T-helper 1 cell treated with Interleukin-12 subunit alpha and Interleukin-12 subunit beta and Interleukin-4 antibody, amounts not matched to agents 30 μg/mL and 1 μg/mL, for 36 hours (primary cell): ENCODE measurements around the gene MYRF.

ENCODE experiments used
- H3K27ac Mint-ChIP-seq: one replicate; pipeline ENCODE4 v1.8.0; 2021; ENCODE audit warnings: mild to moderate bottlenecking, mixed read lengths
- H3K27me3 Mint-ChIP-seq: one replicate; pipeline ENCODE4 v1.8.0; 2021; ENCODE audit warnings: low read depth, mixed read lengths
- H3K36me3 Mint-ChIP-seq: one replicate; pipeline ENCODE4 v1.8.0; 2021; ENCODE audit warnings: low read depth, mixed read lengths
- H3K4me1 Mint-ChIP-seq: one replicate; pipeline ENCODE4 v1.8.0; 2021; ENCODE audit warnings: low read depth, mixed read lengths
- H3K4me3 Mint-ChIP-seq: one replicate; pipeline ENCODE4 v1.8.0; 2021; ENCODE audit warnings: mild to moderate bottlenecking, moderate library complexity, mixed read lengths
- H3K9me3 Mint-ChIP-seq: one replicate; pipeline ENCODE4 v1.8.0; 2021; ENCODE audit warnings: mixed read lengths

Gene MYRF

GRCh38 chr11:61830237-61831105, 78.0 kb downstream of the MYRF start:
- H3K27ac Mint-ChIP-seq = peak overlapping the region; percentile 87
- H3K4me3 Mint-ChIP-seq = peak overlapping the region; percentile 85
- H3K4me1 Mint-ChIP-seq = peaks cover 57% of the 10 kb centered on the region
- H3K27me3 Mint-ChIP-seq = no peaks in the 10 kb centered on the region
- peaks cover 15% of the 10 kb centered on the region for H3K36me3 Mint-ChIP-seq
- H3K9me3 Mint-ChIP-seq = no peaks in the 10 kb centered on the region

- H3K27me3 Mint-ChIP-seq = no peaks in the 10 kb centered on the region
- H3K4me1 Mint-ChIP-seq = peaks cover 59% of the 10 kb centered on the region
- peak overlapping the region; percentile 98 for H3K27ac Mint-ChIP-seq
- H3K4me3 Mint-ChIP-seq = peak overlapping the region; percentile 75
- no peaks in the 10 kb centered on the region for H3K9me3 Mint-ChIP-seq
- H3K36me3 Mint-ChIP-seq = peaks cover 18% of the 10 kb centered on the region
Observed at GRCh38 chr11:61832207-61832606, 79.8 kb downstream of the MYRF start.

DNA sequence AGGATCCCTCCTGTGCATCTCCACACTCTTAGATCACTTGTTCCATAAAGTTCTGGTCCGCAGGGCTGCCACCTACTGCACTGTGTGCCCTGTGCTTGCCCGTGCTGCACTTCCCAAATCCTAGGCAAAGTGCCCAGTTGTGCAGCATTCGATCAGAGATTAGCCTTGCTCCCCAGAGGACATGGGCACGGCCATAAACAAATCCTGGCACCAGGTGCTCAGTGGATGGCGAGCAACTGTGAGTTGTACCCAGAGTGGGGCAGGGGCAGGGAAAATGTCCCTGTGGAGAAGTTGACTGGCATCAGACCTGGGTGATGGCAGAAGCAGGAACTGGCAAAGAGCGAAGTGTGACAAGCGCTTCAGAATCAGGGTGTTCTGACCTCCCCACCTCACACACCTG, 80.3 kb downstream of the MYRF start:
- Mint-ChIP-seq H3K4me1 (peaks cover 58% of the 10 kb centered on the region), H3K27ac (peak overlapping the region; percentile 98), H3K27me3 (no peaks in the 10 kb centered on the region), H3K4me3 (no peak overlapping the region), H3K36me3 (peaks cover 18% of the 10 kb centered on the region), H3K9me3 (no peaks in the 10 kb centered on the region)

GRCh38 chr11:61833471-61833870, 81.0 kb downstream of the MYRF start:
- Mint-ChIP-seq H3K27me3 (no peaks in the 10 kb centered on the region), H3K4me3 (peak overlapping the region; percentile 84), H3K9me3 (no peaks in the 10 kb centered on the region), H3K36me3 (peaks cover 18% of the 10 kb centered on the region), H3K27ac (peak overlapping the region; percentile 98), H3K4me1 (peaks cover 58% of the 10 kb centered on the region)

DNA sequence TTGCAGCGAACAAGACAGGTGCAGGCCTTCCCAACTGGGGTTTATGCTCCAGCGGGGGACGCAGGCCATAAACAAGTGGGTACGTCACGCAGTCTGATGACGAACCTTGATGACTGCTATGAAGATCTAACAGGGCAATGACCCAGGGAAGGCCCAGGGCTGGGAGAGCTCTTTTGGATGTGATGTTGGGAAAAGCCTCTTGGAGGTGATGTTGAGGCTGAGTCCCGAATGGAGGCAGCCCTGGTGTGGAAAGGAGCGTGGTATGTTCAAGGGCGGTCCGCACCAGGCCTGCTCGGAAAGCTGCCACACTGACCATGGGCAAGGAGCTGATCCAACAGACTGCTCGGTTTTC, 81.5 kb downstream of the MYRF start:
- Mint-ChIP-seq H3K36me3 (peaks cover 21% of the 10 kb centered on the region), H3K4me3 (peak overlapping the region; percentile 84), H3K27me3 (no peaks in the 10 kb centered on the region), H3K4me1 (peaks cover 58% of the 10 kb centered on the region), H3K27ac (peak overlapping the region; percentile 98), H3K9me3 (no peaks in the 10 kb centered on the region)

DNA sequence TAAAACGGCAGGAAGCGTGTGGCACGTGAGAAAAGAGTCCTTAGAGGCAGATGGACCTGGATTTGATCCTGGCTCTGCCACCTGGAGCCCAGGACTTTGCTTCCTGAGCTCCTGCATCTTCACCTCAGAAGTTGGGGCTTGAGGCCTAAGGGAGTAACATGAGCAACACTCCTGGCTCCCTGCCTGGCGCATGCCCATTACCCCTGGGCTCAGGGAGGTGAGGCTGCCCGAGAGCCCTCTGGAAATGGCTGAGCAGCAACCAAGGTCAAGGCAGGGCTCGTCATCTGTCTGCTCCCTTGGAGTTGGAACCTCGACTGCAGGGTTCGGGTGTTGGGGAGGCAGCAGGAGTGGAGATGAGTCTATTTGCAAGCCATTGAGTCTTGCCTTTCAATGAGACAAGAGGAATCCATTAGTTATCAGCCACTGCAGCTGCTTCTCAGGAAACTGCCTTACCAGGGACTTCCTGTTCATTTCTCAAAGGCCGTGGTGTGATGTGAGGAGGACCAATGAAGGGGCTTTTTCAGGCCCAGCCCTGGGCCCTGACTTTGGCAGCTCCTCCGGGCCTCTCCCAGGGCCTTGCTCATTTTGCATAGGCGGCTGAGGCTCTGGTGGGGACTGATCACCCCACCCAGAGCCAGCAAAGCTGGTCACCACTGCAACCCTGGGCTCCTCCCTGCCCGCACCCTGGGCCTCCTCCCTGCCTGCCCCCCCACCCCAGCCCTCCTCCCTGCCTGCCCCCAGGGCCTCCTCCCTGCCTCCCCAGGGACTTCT, 82.0 kb downstream of the MYRF start:
- H3K27ac Mint-ChIP-seq = peak overlapping the region; percentile 98
- peaks cover 24% of the 10 kb centered on the region for H3K36me3 Mint-ChIP-seq
- H3K4me3 Mint-ChIP-seq = peak overlapping the region; percentile 84
- peaks cover 56% of the 10 kb centered on the region for H3K4me1 Mint-ChIP-seq
- H3K27me3 Mint-ChIP-seq = no peaks in the 10 kb centered on the region
- no peaks in the 10 kb centered on the region for H3K9me3 Mint-ChIP-seq

- Mint-ChIP-seq H3K9me3 (no peaks in the 10 kb centered on the region), H3K4me1 (peaks cover 49% of the 10 kb centered on the region), H3K4me3 (peak overlapping the region; percentile 63), H3K36me3 (peaks cover 35% of the 10 kb centered on the region), H3K27ac (peak overlapping the region; percentile 98), H3K27me3 (no peaks in the 10 kb centered on the region)
Observed at GRCh38 chr11:61836193-61836592, 83.8 kb downstream of the MYRF start.

DNA sequence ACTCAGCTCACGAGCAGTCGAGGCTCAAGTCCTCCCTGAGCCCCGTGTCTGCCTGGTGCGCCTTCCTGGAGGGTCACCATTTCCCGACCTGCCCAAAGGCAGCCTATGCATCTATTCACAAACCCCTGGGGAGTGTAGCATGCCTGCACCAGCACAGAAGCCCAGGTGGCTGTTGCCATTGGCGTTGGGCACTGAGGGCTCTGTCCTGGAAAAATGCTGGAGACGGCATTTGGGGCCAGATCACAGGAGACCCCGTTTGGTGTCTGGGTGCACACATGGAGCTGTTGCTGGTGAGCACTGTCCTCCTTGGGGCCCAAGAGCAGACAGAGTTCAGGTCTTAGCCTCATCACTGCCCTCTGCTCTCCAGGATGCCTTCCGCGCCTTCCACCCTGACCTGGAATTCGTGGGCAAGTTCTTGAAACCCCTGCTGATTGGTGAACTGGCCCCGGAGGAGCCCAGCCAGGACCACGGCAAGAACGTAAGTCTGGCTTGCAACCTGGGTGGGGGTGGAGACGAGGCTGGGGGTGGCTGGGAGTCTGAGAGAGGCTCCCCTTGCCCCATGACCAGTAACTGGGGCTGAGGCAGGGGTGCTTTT, 85.1 kb downstream of the MYRF start:
- Mint-ChIP-seq H3K9me3 (no peaks in the 10 kb centered on the region), H3K4me3 (no peak overlapping the region), H3K4me1 (peaks cover 38% of the 10 kb centered on the region), H3K36me3 (peaks cover 45% of the 10 kb centered on the region), H3K27ac (peak overlapping the region; percentile 49), H3K27me3 (no peaks in the 10 kb centered on the region)
